GM12878 (cell line): Measurements from ENCODE around the gene GARRE1. TPM values are rescaled to one million over a fixed set of nuclear protein-coding genes. Genes with fewer than 3 reads are reported as not detected.

Source experiments
- BACH1 ChIP-seq: fragments of 450-650 bp; IDR thresholded peaks from 2 replicates; pipeline ENCODE4 v1.6.1; 2017; ENCODE audit warnings: mild to moderate bottlenecking, borderline replicate concordance
- CHD2 ChIP-seq: IDR thresholded peaks from 2 replicates; pipeline ENCODE4 v1.6.1; 2011; ENCODE audit warnings: low read depth, low read length, improper control_type of control experiment, borderline replicate concordance
- E4F1 ChIP-seq: fragments of 450-650 bp; IDR thresholded peaks from 2 replicates; pipeline ENCODE4 v1.6.1; 2018; ENCODE audit warnings: borderline replicate concordance, mild to moderate bottlenecking; ENCODE audit not compliant: partially characterized antibody
- EGR1 ChIP-seq, 2 experiments: IDR thresholded peaks; 1 replicate in 1 of 2; 2 replicates in 1 of 2; pipeline ENCODE4 v1.6.1; 2011 to 2012; ENCODE audit warnings: low read depth in 2 of 2, low read length in 2 of 2, borderline replicate concordance in 1 of 2, mild to moderate bottlenecking in 1 of 2, moderate library complexity in 1 of 2
- EZH2 ChIP-seq: IDR thresholded peaks from 2 replicates; pipeline ENCODE4 v1.6.1; 2012; ENCODE audit warnings: low read depth, mild to moderate bottlenecking, control low read depth, inconsistent platforms, low read length, borderline replicate concordance; ENCODE audit not compliant: control insufficient read depth
- IRF3 ChIP-seq: fragments of 450-650 bp; IDR thresholded peaks from 2 replicates; pipeline ENCODE4 v1.6.1; 2014; ENCODE audit warnings: mild to moderate bottlenecking
- IRF4 ChIP-seq: IDR thresholded peaks from 2 replicates; pipeline ENCODE4 v1.6.1; 2011; ENCODE audit warnings: low read depth, low read length
- JUNB ChIP-seq: IDR thresholded peaks from 2 replicates; pipeline ENCODE4 v1.6.1; 2016; ENCODE audit warnings: antibody characterized with exemption, mild to moderate bottlenecking
- NFIC ChIP-seq: IDR thresholded peaks from 2 replicates; pipeline ENCODE4 v1.6.1; 2012; ENCODE audit warnings: low read depth, mild to moderate bottlenecking, inconsistent platforms, low read length, moderate library complexity
- RAD51 ChIP-seq: fragments of 450-650 bp; IDR thresholded peaks from 2 replicates; pipeline ENCODE4 v1.6.1; 2016; ENCODE audit warnings: moderate library complexity, mild to moderate bottlenecking, inconsistent platforms
- RELA ChIP-seq: fragments of 450-650 bp; IDR thresholded peaks from 2 replicates; pipeline ENCODE4 v1.8.0; 2014; ENCODE audit warnings: borderline replicate concordance; ENCODE audit not compliant: partially characterized antibody
- SMAD1 ChIP-seq: fragments of 450-650 bp; IDR thresholded peaks from 2 replicates; pipeline ENCODE4 v1.6.1; 2018; ENCODE audit warnings: mild to moderate bottlenecking, low read depth; ENCODE audit not compliant: partially characterized antibody
- SMAD5 ChIP-seq: IDR thresholded peaks from 2 replicates; pipeline ENCODE4 v1.6.1; 2016; ENCODE audit warnings: antibody characterized with exemption, low read depth
- TBL1XR1 ChIP-seq: IDR thresholded peaks from 2 replicates; pipeline ENCODE4 v1.6.1; 2012; ENCODE audit warnings: low read depth, low read length, improper control_type of control experiment
- TCF3 ChIP-seq: IDR thresholded peaks from 2 replicates; pipeline ENCODE4 v1.6.1; 2012; ENCODE audit warnings: low read depth, mild to moderate bottlenecking, low read length, borderline replicate concordance; ENCODE audit not compliant: insufficient read depth
- YBX1 ChIP-seq: fragments of 450-650 bp; IDR thresholded peaks from 2 replicates; pipeline ENCODE4 v1.6.1; 2016; ENCODE audit warnings: antibody characterized with exemption
- ZBTB11 ChIP-seq: fragments of 450-650 bp; formaldehyde crosslinking; IDR thresholded peaks from 2 replicates; pipeline ENCODE4 v1.5.0; 2022; ENCODE audit warnings: mild to moderate bottlenecking, missing genetic modification characterization
- ZNF274 ChIP-seq: IDR thresholded peaks from one replicate; pipeline ENCODE4 v1.8.0; 2011; ENCODE audit not compliant: insufficient read length, insufficient read depth
- ZNF622 ChIP-seq: fragments of 450-650 bp; IDR thresholded peaks from 2 replicates; pipeline ENCODE4 v1.6.1; 2017; ENCODE audit warnings: mild to moderate bottlenecking, inconsistent platforms
- polyA plus RNA-seq, 11 experiments: library from polyadenylated mRNA; depleted of rRNA in 4 of 11; unstranded in 6 of 11; stranded (reverse) in 5 of 11; fragments of >200 nt; fragmentation: Nextera tagmentation in 4 of 11; fragmentation: Illumina TruSeq in 1 of 11; extraction: Ambion mirVana in 4 of 11; extraction: Trizol in 1 of 11; gene quantifications; 1 replicate in 1 of 11; 2 replicates in 10 of 11; pipeline versions ENCODE4 v1.2.1 to v1.2.3, GENCODE V29; 2011 to 2016; ENCODE audit warnings: inconsistent platforms in 2 of 11, missing spikeins in 2 of 11, low read depth in 1 of 11
- total RNA-seq, 4 experiments: library from RNA; depleted of rRNA in 3 of 4; stranded (reverse); fragments of >200 nt in 3 of 4; fragmentation: Illumina TruSeq in 1 of 4; extraction: Trizol in 1 of 4; gene quantifications; 2 replicates each; pipeline versions ENCODE4 v1.2.1 to v1.2.3, GENCODE V29; 2013 to 2021
- TF ChIP-seq, protein P1 (sequence below), 3 experiments: IDR thresholded peaks in 2 of 3; conservative IDR thresholded peaks in 1 of 3; 2 replicates each; pipeline ENCODE4 v1.5.1; 2011; ENCODE audit warnings: low read depth in 3 of 3, low read length in 3 of 3, mild to moderate bottlenecking in 3 of 3, control low read depth in 2 of 3, moderate library complexity in 2 of 3, inconsistent platforms in 1 of 3, mixed read lengths in 1 of 3; ENCODE audit not compliant: control insufficient read depth in 2 of 3, insufficient read depth in 1 of 3; ENCODE audit errors: extremely low read depth in 1 of 3
- TF ChIP-seq, protein P2 (sequence below): IDR thresholded peaks from 2 replicates; pipeline ENCODE4 v1.6.1; 2012; ENCODE audit warnings: low read depth, low read length, improper control_type of control experiment

GARRE1 gene
- total and polyA plus RNA-seq, 10 of the 15 experiments (the other 5 are each of a cell fraction or from before 2014, with no cell fraction given): 1.1 to 9.4 (median 5.1) TPM

DNA sequence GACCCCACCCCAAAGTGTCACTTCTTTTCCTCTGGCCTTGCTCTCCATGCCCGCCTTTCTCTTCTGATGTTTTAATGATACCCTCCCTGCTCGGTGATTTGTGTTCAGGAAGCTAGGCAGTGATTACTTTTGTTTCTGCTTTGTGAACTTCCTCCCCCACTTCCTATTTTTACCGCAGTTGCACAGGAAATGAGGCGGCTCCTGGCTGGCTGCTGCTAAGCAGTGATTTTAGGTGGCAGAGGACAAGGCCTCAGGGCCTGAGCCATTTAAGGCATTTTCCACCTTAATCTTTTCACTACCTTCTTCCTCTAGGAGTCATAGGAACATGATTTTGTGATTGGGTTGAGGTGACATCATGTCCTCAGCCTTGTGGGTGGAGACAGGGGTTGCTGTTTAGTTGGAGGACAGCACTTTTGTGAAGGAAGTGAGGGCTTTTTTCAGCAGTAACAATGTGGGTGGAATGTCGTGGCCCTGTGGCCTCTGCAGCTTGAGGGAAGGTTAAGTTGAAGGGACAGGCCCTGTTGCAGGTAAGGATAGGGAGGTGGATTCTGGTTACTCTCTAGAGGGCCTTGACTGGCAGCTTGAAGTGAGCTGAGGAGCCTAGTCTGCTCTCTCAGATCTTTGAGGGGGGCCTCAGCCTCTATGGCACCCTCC is 15.7 kb downstream of the GARRE1 start (continued):
- TF ChIP-seq TCF3: no peak
- no peak for TF ChIP-seq JUNB
- TF ChIP-seq CHD2: no peak
- no peak for TF ChIP-seq IRF4
- TF ChIP-seq ZBTB11 (CRISPR knock-in tag): no peak
- no peak for TF ChIP-seq SMAD1
- no peak for TF ChIP-seq BACH1
- no peak for TF ChIP-seq IRF3
- no peak for TF ChIP-seq EZH2
- no peak for TF ChIP-seq ZNF622
- 0 out of 2 replicates have a peak, but pooled peaks have one; percentile 51 for TF ChIP-seq NFIC
- TF ChIP-seq RAD51: no peak
- TF ChIP-seq RELA: no peak
- TF ChIP-seq, protein P1, sequence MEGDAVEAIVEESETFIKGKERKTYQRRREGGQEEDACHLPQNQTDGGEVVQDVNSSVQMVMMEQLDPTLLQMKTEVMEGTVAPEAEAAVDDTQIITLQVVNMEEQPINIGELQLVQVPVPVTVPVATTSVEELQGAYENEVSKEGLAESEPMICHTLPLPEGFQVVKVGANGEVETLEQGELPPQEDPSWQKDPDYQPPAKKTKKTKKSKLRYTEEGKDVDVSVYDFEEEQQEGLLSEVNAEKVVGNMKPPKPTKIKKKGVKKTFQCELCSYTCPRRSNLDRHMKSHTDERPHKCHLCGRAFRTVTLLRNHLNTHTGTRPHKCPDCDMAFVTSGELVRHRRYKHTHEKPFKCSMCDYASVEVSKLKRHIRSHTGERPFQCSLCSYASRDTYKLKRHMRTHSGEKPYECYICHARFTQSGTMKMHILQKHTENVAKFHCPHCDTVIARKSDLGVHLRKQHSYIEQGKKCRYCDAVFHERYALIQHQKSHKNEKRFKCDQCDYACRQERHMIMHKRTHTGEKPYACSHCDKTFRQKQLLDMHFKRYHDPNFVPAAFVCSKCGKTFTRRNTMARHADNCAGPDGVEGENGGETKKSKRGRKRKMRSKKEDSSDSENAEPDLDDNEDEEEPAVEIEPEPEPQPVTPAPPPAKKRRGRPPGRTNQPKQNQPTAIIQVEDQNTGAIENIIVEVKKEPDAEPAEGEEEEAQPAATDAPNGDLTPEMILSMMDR (IDR thresholded peaks at IDR 0.05 in 2 of 3, conservative IDR thresholded peaks at IDR 0.05 in 1 of 3; ENCODE audit: control insufficient read depth in 2 of 3, extremely low read depth in 1 of 3, insufficient read depth in 1 of 3, low read depth in 3 of 3, low read length in 3 of 3): no peak
- no peak for TF ChIP-seq YBX1
- TF ChIP-seq ZNF274: no peak
- peak in 1 of 2 experiments; percentile 74; a peak in 1 of 3 replicates for TF ChIP-seq EGR1 (IDR thresholded peaks at IDR 0.05; ENCODE audit: borderline replicate concordance in 1 of 2, low read depth in 2 of 2, low read length in 2 of 2)
- TF ChIP-seq TBL1XR1: no peak
- no peak for TF ChIP-seq E4F1
- TF ChIP-seq, protein P2, sequence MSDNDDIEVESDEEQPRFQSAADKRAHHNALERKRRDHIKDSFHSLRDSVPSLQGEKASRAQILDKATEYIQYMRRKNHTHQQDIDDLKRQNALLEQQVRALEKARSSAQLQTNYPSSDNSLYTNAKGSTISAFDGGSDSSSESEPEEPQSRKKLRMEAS: no peak
- TF ChIP-seq SMAD5: no peak
